Measurements from ENCODE around the gene TPCN2.

TPCN2 gene

GRCh38 chr11:69037074-69037473, 11.7 kb upstream of the TPCN2 start:
- DNase-seq (ENCODE audit: low read depth), result no peak
- H3K4me3 ChIP-seq (ENCODE audit: control insufficient read depth, low read depth, low read length), result no peak overlapping the region
- TF ChIP-seq CTCF (IDR thresholded peaks at IDR 0.05; ENCODE audit: control insufficient read depth, insufficient read depth, low read depth, low read length, missing control alignments), result no peak

GRCh38 chr11:69037544-69037943, 11.2 kb upstream of the TPCN2 start:
- no peak overlapping the region for H3K4me3 ChIP-seq (ENCODE audit: control insufficient read depth, low read depth, low read length)
- no peak for DNase-seq (ENCODE audit: low read depth)
- TF ChIP-seq CTCF (IDR thresholded peaks at IDR 0.05; ENCODE audit: control insufficient read depth, insufficient read depth, low read depth, low read length, missing control alignments), result no peak

GRCh38 chr11:69039501-69039900, 9.2 kb upstream of the TPCN2 start:
- DNase-seq (ENCODE audit: low read depth), result peak; percentile 20
- no peak overlapping the region for H3K4me3 ChIP-seq (ENCODE audit: control insufficient read depth, low read depth, low read length)
- no peak for TF ChIP-seq CTCF (IDR thresholded peaks at IDR 0.05; ENCODE audit: control insufficient read depth, insufficient read depth, low read depth, low read length, missing control alignments)

- DNase-seq (ENCODE audit: low read depth), result no peak
- no peak for TF ChIP-seq CTCF (IDR thresholded peaks at IDR 0.05; ENCODE audit: control insufficient read depth, insufficient read depth, low read depth, low read length, missing control alignments)
- H3K4me3 ChIP-seq (ENCODE audit: control insufficient read depth, low read depth, low read length), result no peak overlapping the region
Observed at GRCh38 chr11:69040051-69040450, 8.7 kb upstream of the TPCN2 start.

GRCh38 chr11:69040581-69041260, 8.0 kb upstream of the TPCN2 start:
- peak; percentile 46 for DNase-seq (ENCODE audit: low read depth)
- TF ChIP-seq CTCF (IDR thresholded peaks at IDR 0.05; ENCODE audit: control insufficient read depth, insufficient read depth, low read depth, low read length, missing control alignments), result no peak
- no peak overlapping the region for H3K4me3 ChIP-seq (ENCODE audit: control insufficient read depth, low read depth, low read length)

- H3K4me3 ChIP-seq (ENCODE audit: control insufficient read depth, low read depth, low read length), result no peak overlapping the region
- no peak for DNase-seq (ENCODE audit: low read depth)
- no peak for TF ChIP-seq CTCF (IDR thresholded peaks at IDR 0.05; ENCODE audit: control insufficient read depth, insufficient read depth, low read depth, low read length, missing control alignments)
Observed at GRCh38 chr11:69041516-69041915, 7.2 kb upstream of the TPCN2 start.
